ENCODE data around the gene MICAL2. TPM values are rescaled to one million over a fixed set of nuclear protein-coding genes. Genes with fewer than 3 reads are reported as not detected.

MICAL2 gene
- total and polyA plus RNA-seq, 3 donors from 2014 or later = 224 to 461 (median 401) TPM

DNA sequence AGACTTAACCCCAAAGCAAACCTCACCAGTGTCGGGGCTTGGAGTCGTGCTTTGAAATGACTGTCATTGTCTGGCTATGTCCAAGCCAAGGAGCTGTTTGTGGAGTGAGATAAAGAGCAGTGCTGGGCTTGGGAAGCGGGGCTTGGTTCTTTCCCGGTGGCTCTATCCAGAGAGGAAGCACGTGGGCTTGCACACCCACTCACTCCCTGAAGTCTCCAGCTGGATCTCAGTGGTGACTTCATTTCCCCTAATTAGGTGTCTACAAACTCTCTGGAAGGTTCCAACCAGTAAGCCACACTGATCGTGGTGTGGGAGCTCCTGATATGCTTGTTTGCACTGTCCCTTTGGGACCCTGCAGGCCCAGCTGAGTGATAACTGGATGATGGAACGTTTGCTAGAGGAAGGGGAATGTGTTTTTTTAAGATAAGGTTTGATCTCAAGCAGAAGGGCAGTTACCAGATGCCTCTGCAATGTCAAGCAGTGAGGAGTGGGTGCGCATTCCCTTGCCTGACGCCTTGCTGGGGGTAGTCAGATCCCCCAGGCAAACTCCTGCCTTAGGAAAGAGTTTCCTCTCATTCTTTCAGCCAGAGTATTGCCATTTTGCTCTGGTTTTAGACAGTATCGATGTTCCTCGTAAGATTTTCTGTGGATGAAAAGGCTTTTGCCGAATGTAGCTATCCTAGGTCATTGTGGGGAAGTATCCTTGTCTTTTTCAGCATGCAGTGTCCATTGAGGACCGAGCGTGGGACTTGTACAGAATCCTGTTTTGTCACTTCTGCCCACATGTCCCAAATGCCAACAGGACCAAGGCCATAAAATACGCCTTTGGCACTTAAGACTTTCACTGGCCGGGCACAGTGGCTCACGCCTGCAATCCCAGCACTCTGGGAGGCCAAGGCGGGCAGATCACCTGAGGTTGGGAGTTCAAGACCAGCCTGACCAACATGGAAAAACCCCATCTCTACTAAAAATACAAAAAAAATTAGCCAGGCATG lies 90.9 kb downstream of the MICAL2 start:
- no peaks in the 10 kb centered on the region for H3K36me3 ChIP-seq (ENCODE audit: low read depth, missing control alignments)
- intact Hi-C loops (cut with DNase I; ENCODE audit: low total_unique reads) = no loop called here
- DNase-seq = peak; percentile 78
- H3K27ac ChIP-seq = peak overlapping the region; percentile 34 to 75
- H3K9me3 ChIP-seq = no peaks in the 10 kb centered on the region
- no peak overlapping the region for H3K4me3 ChIP-seq
- no peak for TF ChIP-seq POLR2A (IDR thresholded peaks at IDR 0.05)
- TF ChIP-seq, protein P1, sequence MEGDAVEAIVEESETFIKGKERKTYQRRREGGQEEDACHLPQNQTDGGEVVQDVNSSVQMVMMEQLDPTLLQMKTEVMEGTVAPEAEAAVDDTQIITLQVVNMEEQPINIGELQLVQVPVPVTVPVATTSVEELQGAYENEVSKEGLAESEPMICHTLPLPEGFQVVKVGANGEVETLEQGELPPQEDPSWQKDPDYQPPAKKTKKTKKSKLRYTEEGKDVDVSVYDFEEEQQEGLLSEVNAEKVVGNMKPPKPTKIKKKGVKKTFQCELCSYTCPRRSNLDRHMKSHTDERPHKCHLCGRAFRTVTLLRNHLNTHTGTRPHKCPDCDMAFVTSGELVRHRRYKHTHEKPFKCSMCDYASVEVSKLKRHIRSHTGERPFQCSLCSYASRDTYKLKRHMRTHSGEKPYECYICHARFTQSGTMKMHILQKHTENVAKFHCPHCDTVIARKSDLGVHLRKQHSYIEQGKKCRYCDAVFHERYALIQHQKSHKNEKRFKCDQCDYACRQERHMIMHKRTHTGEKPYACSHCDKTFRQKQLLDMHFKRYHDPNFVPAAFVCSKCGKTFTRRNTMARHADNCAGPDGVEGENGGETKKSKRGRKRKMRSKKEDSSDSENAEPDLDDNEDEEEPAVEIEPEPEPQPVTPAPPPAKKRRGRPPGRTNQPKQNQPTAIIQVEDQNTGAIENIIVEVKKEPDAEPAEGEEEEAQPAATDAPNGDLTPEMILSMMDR (IDR thresholded peaks at IDR 0.05) = no peak
- 43 to 51% methylated on average over 18 of the region's 18 CpGs for WGBS, 2 donors
- no peaks in the 10 kb centered on the region for H3K27me3 ChIP-seq
- peaks cover 55% of the 10 kb centered on the region for H3K4me1 ChIP-seq

DNA sequence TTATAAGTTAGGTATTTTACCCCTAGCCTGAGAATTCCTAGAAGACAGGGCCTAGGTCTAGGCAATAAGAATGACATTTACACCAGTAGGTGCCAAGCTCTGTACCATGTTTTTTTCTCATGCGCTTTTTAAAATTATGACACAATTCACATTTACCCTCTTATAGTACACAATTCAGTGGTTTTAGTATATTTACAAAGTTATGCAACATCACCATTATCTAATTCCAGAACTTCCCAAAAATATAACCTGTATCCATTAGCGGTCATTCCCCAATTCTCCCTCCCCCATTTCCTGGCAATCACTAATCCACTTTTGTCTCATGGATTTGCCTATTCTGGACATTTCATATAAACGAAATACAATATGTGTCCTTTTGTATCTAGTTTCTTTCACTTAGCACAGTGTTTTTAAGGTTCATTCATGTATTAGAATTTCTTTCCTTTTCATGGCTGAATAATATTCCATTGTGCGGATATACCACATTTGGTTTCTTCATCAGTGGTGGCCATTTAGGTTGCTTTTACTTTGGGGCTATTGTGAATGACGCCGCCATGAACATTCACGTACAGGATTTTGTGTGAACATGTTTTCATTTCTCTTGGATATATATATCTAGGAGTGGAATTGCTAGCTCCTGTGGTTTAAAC lies 92.4 kb downstream of the MICAL2 start:
- Histone ChIP-seq H3K27ac (peak overlapping the region in 1 of 2 donors; percentile 34), H3K9me3 (no peaks in the 10 kb centered on the region), H3K4me1 (peaks cover 43% of the 10 kb centered on the region), H3K27me3 (no peaks in the 10 kb centered on the region), H3K4me3 (no peak overlapping the region), H3K36me3 (ENCODE audit: low read depth, missing control alignments) (no peaks in the 10 kb centered on the region)
- no peak for TF ChIP-seq POLR2A (IDR thresholded peaks at IDR 0.05)
- TF ChIP-seq, protein P1 (IDR thresholded peaks at IDR 0.05) = no peak
- intact Hi-C loops (cut with DNase I; ENCODE audit: low total_unique reads) = no loop called here
- no peak for DNase-seq
- 91 to 93% methylated on average over 7 of the region's 7 CpGs for WGBS, 2 donors

DNA sequence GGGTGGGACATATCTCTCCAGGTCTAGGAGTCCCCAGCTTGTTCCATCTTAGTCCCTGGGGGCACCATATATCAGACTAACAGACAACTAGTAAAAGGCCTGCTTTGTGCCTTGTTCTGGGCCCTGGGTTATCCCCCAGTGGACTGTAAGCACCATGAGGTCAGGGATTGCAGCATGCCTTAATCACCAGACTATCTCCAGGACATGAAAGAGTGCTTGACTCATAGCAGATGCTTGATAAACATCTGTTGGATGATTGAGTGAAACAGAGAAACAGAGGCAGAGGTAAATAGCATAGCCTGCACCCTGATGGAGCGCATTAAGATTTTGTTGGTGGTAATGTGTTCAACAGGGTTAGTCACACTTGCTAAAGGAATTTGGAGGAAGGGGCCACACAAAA lies 94.1 kb downstream of the MICAL2 start:
- TF ChIP-seq POLR2A (IDR thresholded peaks at IDR 0.05) = no peak
- intact Hi-C loops (cut with DNase I; ENCODE audit: low total_unique reads) = no loop called here

DNA sequence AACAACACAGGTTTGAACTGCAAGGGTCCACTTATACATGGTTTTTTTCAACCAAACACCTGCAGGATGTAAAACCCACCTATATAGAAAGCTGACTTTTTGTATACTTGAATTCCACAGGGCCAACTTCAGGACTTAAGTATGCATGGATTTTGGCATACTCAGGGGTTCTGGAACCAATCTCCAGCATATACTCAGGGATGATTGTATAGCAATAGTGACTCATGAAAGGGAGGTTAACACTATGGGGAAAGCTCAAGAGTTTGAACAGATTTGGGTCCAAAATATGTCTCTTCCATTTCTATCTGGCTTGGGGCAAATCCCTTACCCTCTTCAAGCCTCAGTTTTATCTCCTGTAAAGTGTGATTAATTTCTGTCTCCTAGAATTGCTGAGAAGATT lies 94.9 kb downstream of the MICAL2 start:
- Histone ChIP-seq H3K27ac (no peak overlapping the region), H3K27me3 (no peaks in the 10 kb centered on the region), H3K4me3 (no peak overlapping the region), H3K4me1 (peaks cover 18% of the 10 kb centered on the region), H3K9me3 (no peaks in the 10 kb centered on the region), H3K36me3 (ENCODE audit: low read depth, missing control alignments) (no peaks in the 10 kb centered on the region)
- no peak for DNase-seq
- intact Hi-C loops (cut with DNase I; ENCODE audit: low total_unique reads) = no loop called here
- TF ChIP-seq, protein P1 (IDR thresholded peaks at IDR 0.05) = no peak
- TF ChIP-seq POLR2A (IDR thresholded peaks at IDR 0.05) = no peak

More for the DNA sequence above, 94.1 kb downstream of the MICAL2 start:
- Histone ChIP-seq H3K9me3 (no peaks in the 10 kb centered on the region), H3K27ac (no peak overlapping the region), H3K36me3 (ENCODE audit: low read depth, missing control alignments) (no peaks in the 10 kb centered on the region), H3K4me3 (no peak overlapping the region), H3K27me3 (no peaks in the 10 kb centered on the region), H3K4me1 (peaks cover 27% of the 10 kb centered on the region)
- WGBS, 2 donors = 95 to 100% methylated on average over 1 of the region's 1 CpG
- DNase-seq = no peak

DNA sequence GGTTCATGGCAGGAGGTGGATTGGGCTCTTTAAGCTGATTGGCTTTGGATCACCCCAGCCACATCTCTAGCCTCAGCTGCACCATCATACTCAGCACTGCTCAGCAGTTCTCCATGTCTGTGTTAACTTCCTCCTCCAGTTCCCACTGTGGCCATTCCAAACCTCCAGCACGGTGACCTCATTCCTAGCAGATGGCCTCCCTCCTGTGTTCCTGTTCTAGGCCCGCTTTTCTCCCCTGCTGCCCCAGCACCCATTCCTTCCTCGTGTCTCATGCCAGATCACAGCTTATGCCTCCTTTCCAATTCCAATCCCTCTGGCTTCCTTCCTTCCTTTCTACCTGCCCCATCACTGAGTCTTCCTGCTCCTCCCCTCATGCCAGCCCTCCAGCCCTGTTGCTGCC lies 96.1 kb downstream of the MICAL2 start:
- Histone ChIP-seq H3K4me3 (no peak overlapping the region), H3K9me3 (no peaks in the 10 kb centered on the region), H3K27me3 (no peaks in the 10 kb centered on the region), H3K36me3 (ENCODE audit: low read depth, missing control alignments) (no peaks in the 10 kb centered on the region), H3K27ac (no peak overlapping the region), H3K4me1 (peaks cover 6% of the 10 kb centered on the region)
- intact Hi-C loops (cut with DNase I; ENCODE audit: low total_unique reads) = no loop called here
- TF ChIP-seq, protein P1 (IDR thresholded peaks at IDR 0.05) = no peak
- no peak for TF ChIP-seq POLR2A (IDR thresholded peaks at IDR 0.05)
- WGBS, 2 donors = 83 to 87% methylated on average over 3 of the region's 3 CpGs
- no peak for DNase-seq
